Aorta (tissue), 5 donors: Measurements from ENCODE around the gene TOM1L1. TPM values are rescaled to one million over a fixed set of nuclear protein-coding genes. Genes with fewer than 3 reads are reported as not detected.
"Not testable (repeated sequence)": the region's sequence is repeated elsewhere in the genome, so short reads cannot be mapped to it uniquely, and the experiment has no call there.

Source experiments
- ATAC-seq: fragments of 200-7000 bp; cut with Tn5 transposase; one replicate; pipeline ENCODE4 v1.9.1; 2022; ENCODE audit warnings: moderate library complexity; ENCODE audit not compliant: low FRiP score
- DNase-seq, 2 donors: peaks; one replicate each; pipeline ENCODE4 v3.0.0-alpha.2; 2020
- H3K27ac ChIP-seq, 2 donors: one replicate each; pipeline ENCODE4 v1.5.1; 2013; ENCODE audit warnings: low read length in 2 of 2, mild to moderate bottlenecking in 2 of 2, moderate library complexity in 2 of 2, control low read depth in 1 of 2, inconsistent platforms in 1 of 2, low read depth in 1 of 2
- H3K27me3 ChIP-seq, 2 donors: one replicate each; pipeline ENCODE4 v1.6.1; 2013; ENCODE audit warnings: control low read depth in 1 of 2, low read length in 1 of 2, mild to moderate bottlenecking in 1 of 2, moderate library complexity in 1 of 2; ENCODE audit not compliant: insufficient read depth in 2 of 2, control insufficient read depth in 1 of 2
- H3K36me3 ChIP-seq, 2 donors: one replicate each; pipeline ENCODE4 v1.6.1; 2013; ENCODE audit warnings: control low read depth in 1 of 2, low read length in 1 of 2, mild to moderate bottlenecking in 1 of 2; ENCODE audit not compliant: insufficient read depth in 2 of 2, control insufficient read depth in 1 of 2
- H3K4me1 ChIP-seq, 2 donors: one replicate each; pipeline ENCODE4 v1.6.1; 2013; ENCODE audit warnings: low read length in 2 of 2, control low read depth in 1 of 2, mild to moderate bottlenecking in 1 of 2, moderate library complexity in 1 of 2; ENCODE audit not compliant: insufficient read depth in 2 of 2, control insufficient read depth in 1 of 2
- H3K4me3 ChIP-seq, 2 donors: one replicate each; pipeline ENCODE4 v1.5.1; 2013; ENCODE audit warnings: low read length in 2 of 2, control low read depth in 1 of 2, mild to moderate bottlenecking in 1 of 2
- H3K9me3 ChIP-seq: one replicate; pipeline ENCODE4 v1.6.1; 2013; ENCODE audit warnings: mild to moderate bottlenecking, low read length; ENCODE audit not compliant: control insufficient read depth
- WGBS, 2 donors: extraction: QIAGEN DNeasy Blood & Tissue Kit; methylation state at CpG; one replicate each; pipeline ENCODE4 v1.1.7; 2013; 5-methylcytosine and 5-hydroxymethylcytosine counted together
- intact Hi-C, 2 donors: fragments of 100-400 bp; cut with DNase I; formaldehyde crosslinking; loops; one replicate each; pipeline versions ENCODE4 v1.14.2 to v1.15.0; 2022
- polyA plus RNA-seq, 2 donors: library from polyadenylated mRNA; stranded (reverse); fragments of 200-250 nt; gene quantifications; one replicate each; pipeline ENCODE4 v1.2.3, GENCODE V29; 2013
- total RNA-seq, 2 donors: library from RNA; stranded (reverse); fragmentation: NEBNext Ultra II Directional; extraction: Animal tissue kit (Norgen Biotek cat#: 25700); gene quantifications; one replicate each; pipeline ENCODE4 v1.2.1, GENCODE V29; 2021
- donor health status: healthy with polysubstance abuse.
- donor health status: Bipolar disorder and iron deficiency.
- donor health status: DM: no; HTN: no; CAD: no.
- donor health status: DM: no; HTN: no; CAD: no.
- donor health status: DM: yes; HTN: yes; CAD: no.

Gene TOM1L1
- total and polyA plus RNA-seq, 4 donors: 23.2 to 47.5 (median 35.1) TPM

GRCh38 chr17:54870671-54871175 lies 29.9 kb upstream of the TOM1L1 start:
- Histone ChIP-seq H3K27ac (no peak overlapping the region), H3K4me1 (no peaks in the 10 kb centered on the region), H3K27me3 (peaks cover 0 to 1% of the 10 kb centered on the region in 2 donors), H3K36me3 (no peaks in the 10 kb centered on the region), H3K4me3 (no peak overlapping the region), H3K9me3 (no peaks in the 10 kb centered on the region)
- WGBS, 2 donors: 85 to 86% methylated on average over 1 of the region's 1 CpG
- no peak for ATAC-seq
- intact Hi-C loops: no loop called here
- no peak for DNase-seq

- H3K4me3 ChIP-seq, H3K27ac ChIP-seq, H3K27me3 ChIP-seq, H3K4me1 ChIP-seq, H3K9me3 ChIP-seq, H3K36me3 ChIP-seq, DNase-seq, intact Hi-C loops, ATAC-seq: not testable (repeated sequence)
- 73% methylated on average over 2 of the region's 2 CpGs for WGBS, 2 donors
Measured at GRCh38 chr17:54875906-54876305, 24.7 kb upstream of the TOM1L1 start.

GRCh38 chr17:54876656-54877195 lies 23.9 kb upstream of the TOM1L1 start:
- H3K27me3 ChIP-seq: peaks cover 0 to 1% of the 10 kb centered on the region in 2 donors
- H3K4me3 ChIP-seq: no peak overlapping the region
- DNase-seq (no peak), ATAC-seq (no peak)
- H3K9me3 ChIP-seq: no peaks in the 10 kb centered on the region
- H3K4me1 ChIP-seq: no peaks in the 10 kb centered on the region
- H3K36me3 ChIP-seq: no peaks in the 10 kb centered on the region
- WGBS, 2 donors: 86 to 88% methylated on average over 6 of the region's 6 CpGs
- intact Hi-C loops: no loop called here
- H3K27ac ChIP-seq: no peak overlapping the region

GRCh38 chr17:54881255-54881972 lies 19.2 kb upstream of the TOM1L1 start:
- intact Hi-C loops: no loop called here
- DNase-seq (no peak), ATAC-seq (no peak)
- no peak overlapping the region for H3K27ac ChIP-seq
- H3K9me3 ChIP-seq: no peaks in the 10 kb centered on the region
- 82 to 92% methylated on average over 10 of the region's 10 CpGs for WGBS, 2 donors
- H3K36me3 ChIP-seq: no peaks in the 10 kb centered on the region
- no peaks in the 10 kb centered on the region for H3K4me1 ChIP-seq
- no peak overlapping the region for H3K4me3 ChIP-seq
- H3K27me3 ChIP-seq: no peaks in the 10 kb centered on the region

GRCh38 chr17:54882371-54882770 lies 18.3 kb upstream of the TOM1L1 start:
- Histone ChIP-seq H3K27ac (no peak overlapping the region), H3K4me1 (no peaks in the 10 kb centered on the region), H3K4me3 (no peak overlapping the region), H3K27me3 (no peaks in the 10 kb centered on the region), H3K36me3 (no peaks in the 10 kb centered on the region), H3K9me3 (no peaks in the 10 kb centered on the region)
- 80% methylated on average over 4 of the region's 4 CpGs for WGBS, 2 donors
- no peak for ATAC-seq
- intact Hi-C loops: no loop called here
- DNase-seq: no peak

GRCh38 chr17:54882950-54883349 lies 17.7 kb upstream of the TOM1L1 start:
- H3K27ac ChIP-seq: no peak overlapping the region
- H3K4me3 ChIP-seq: no peak overlapping the region
- WGBS, 2 donors: 73 to 77% methylated on average over 3 of the region's 3 CpGs
- no peaks in the 10 kb centered on the region for H3K27me3 ChIP-seq
- ATAC-seq: no peak
- H3K4me1 ChIP-seq: no peaks in the 10 kb centered on the region
- H3K9me3 ChIP-seq: no peaks in the 10 kb centered on the region
- H3K36me3 ChIP-seq: no peaks in the 10 kb centered on the region
- DNase-seq: no peak
- intact Hi-C loops: no loop called here

GRCh38 chr17:54883939-54884338 lies 16.7 kb upstream of the TOM1L1 start:
- DNase-seq: no peak
- Histone ChIP-seq H3K4me1 (no peaks in the 10 kb centered on the region), H3K36me3 (no peaks in the 10 kb centered on the region), H3K4me3 (no peak overlapping the region), H3K27me3 (no peaks in the 10 kb centered on the region), H3K9me3 (no peaks in the 10 kb centered on the region), H3K27ac (no peak overlapping the region)
- no peak for ATAC-seq
- whole genome bisulfite sequencing, 2 donors: 87 to 94% methylated on average over 2 of the region's 2 CpGs
- intact Hi-C loops: no loop called here

GRCh38 chr17:54887787-54888186 lies 12.9 kb upstream of the TOM1L1 start:
- WGBS, 2 donors: 78 to 85% methylated on average over 3 of the region's 3 CpGs
- intact Hi-C loops: no loop called here
- DNase-seq (no peak), ATAC-seq (no peak)
- H3K27me3 ChIP-seq: no peaks in the 10 kb centered on the region
- no peaks in the 10 kb centered on the region for H3K36me3 ChIP-seq
- H3K27ac ChIP-seq: no peak overlapping the region
- H3K4me1 ChIP-seq: no peaks in the 10 kb centered on the region
- H3K9me3 ChIP-seq: no peaks in the 10 kb centered on the region
- H3K4me3 ChIP-seq: no peak overlapping the region

GRCh38 chr17:54888254-54888653 lies 12.4 kb upstream of the TOM1L1 start:
- no peak for ATAC-seq
- Histone ChIP-seq H3K27me3 (no peaks in the 10 kb centered on the region), H3K27ac (no peak overlapping the region), H3K36me3 (no peaks in the 10 kb centered on the region), H3K4me3 (no peak overlapping the region), H3K4me1 (no peaks in the 10 kb centered on the region), H3K9me3 (no peaks in the 10 kb centered on the region)
- no peak for DNase-seq
- intact Hi-C loops: no loop called here
- 54 to 57% methylated on average over 6 of the region's 6 CpGs for WGBS, 2 donors
